Osteoblast (primary cell): Measurements from ENCODE around the gene ARMCX1. TPM values are rescaled to one million over a fixed set of nuclear protein-coding genes. Genes with fewer than 3 reads are reported as not detected.
A peak's percentile ranks its signal among the peaks of the same experiment; 100 is the strongest.
"Not testable (repeated sequence)": the region's sequence is repeated elsewhere in the genome, so short reads cannot be mapped to it uniquely, and the experiment has no call there.

Experiments used
- DNase-seq: peaks from one replicate; pipeline ENCODE4 v3.0.0; 2011; ENCODE audit warnings: low spot score, mixed read lengths; ENCODE audit not compliant: insufficient read length; ENCODE audit errors: missing footprints
- H2AFZ ChIP-seq: 2 replicates; pipeline ENCODE4 v1.6.0; 2011; ENCODE audit warnings: mild to moderate bottlenecking, low read length
- H3K27ac ChIP-seq: 2 replicates; pipeline ENCODE4 v1.5.1; 2011; ENCODE audit warnings: mild to moderate bottlenecking, low read depth, low read length, moderate library complexity
- H3K27me3 ChIP-seq: 2 replicates; pipeline ENCODE4 v1.6.0; 2012; ENCODE audit warnings: mild to moderate bottlenecking, control low read depth, inconsistent platforms, low read length, moderate library complexity; ENCODE audit not compliant: insufficient read depth
- H3K36me3 ChIP-seq: 2 replicates; pipeline ENCODE4 v1.5.1; 2011; ENCODE audit warnings: mild to moderate bottlenecking, low read length, control low read depth, moderate library complexity; ENCODE audit not compliant: insufficient read depth
- H3K4me1 ChIP-seq: 2 replicates; pipeline ENCODE4 v1.5.1; 2011; ENCODE audit warnings: mild to moderate bottlenecking, low read length, control low read depth, moderate library complexity; ENCODE audit not compliant: insufficient read depth
- H3K4me2 ChIP-seq: 2 replicates; pipeline ENCODE4 v1.6.0; 2011; ENCODE audit warnings: mild to moderate bottlenecking, low read length; ENCODE audit not compliant: insufficient read depth
- H3K4me3 ChIP-seq: fragments of 200-600 bp; sonication (generic); 3 replicates; pipeline ENCODE4 v1.5.1; 2012; ENCODE audit warnings: mild to moderate bottlenecking, low read length, inconsistent platforms; ENCODE audit not compliant: insufficient read depth
- H3K79me2 ChIP-seq: 2 replicates; pipeline ENCODE4 v1.6.0; 2012; ENCODE audit warnings: mild to moderate bottlenecking, low read length, control low read depth, inconsistent platforms; ENCODE audit not compliant: insufficient read depth
- H3K9me3 ChIP-seq: 2 replicates; pipeline ENCODE4 v1.5.1; 2011; ENCODE audit warnings: low read depth, low read length, control low read depth
- H4K20me1 ChIP-seq: 2 replicates; pipeline ENCODE4 v1.6.0; 2012; ENCODE audit warnings: mild to moderate bottlenecking, low read length, control low read depth; ENCODE audit not compliant: insufficient read depth
- CTCF ChIP-seq: IDR thresholded peaks from 2 replicates; pipeline ENCODE4 v1.5.1; 2011; ENCODE audit warnings: mild to moderate bottlenecking, low read depth, low read length, moderate library complexity; ENCODE audit errors: extremely low read depth
- total RNA-seq: library from RNA; depleted of rRNA; stranded (reverse); fragments of >200 nt; gene quantifications from 2 replicates; pipeline ENCODE4 v1.2.3, GENCODE V29; 2012

ARMCX1 gene
- total RNA-seq, 1 donor, result 67.7 TPM

DNA sequence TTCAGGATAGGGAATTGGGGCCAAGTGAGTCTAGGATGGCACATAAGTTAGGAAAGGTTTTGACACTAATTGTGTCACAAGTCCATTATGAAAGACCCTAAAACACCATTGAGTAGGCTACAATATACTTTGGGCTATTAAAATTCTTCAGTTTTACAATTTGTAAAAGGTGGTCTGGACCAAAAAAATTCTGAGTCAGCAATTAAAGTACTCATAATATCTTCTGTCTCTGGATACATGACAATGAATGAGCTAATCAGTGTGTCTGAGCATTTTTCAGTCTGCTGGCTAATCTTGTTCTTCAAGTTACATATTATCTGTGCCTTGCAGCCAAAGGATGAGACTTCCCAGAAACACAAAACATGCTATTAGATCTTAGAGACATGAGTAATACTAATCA is 14.3 kb downstream of the ARMCX1 start:
- Histone ChIP-seq H4K20me1 (no peaks in the 10 kb centered on the region), H3K9me3 (no peaks in the 10 kb centered on the region), H3K79me2 (no peaks in the 10 kb centered on the region), H3K27me3 (peaks cover 7% of the 10 kb centered on the region), H2AFZ (no peak overlapping the region), H3K27ac (no peak overlapping the region), H3K4me1 (no peaks in the 10 kb centered on the region), H3K4me3 (no peak overlapping the region), H3K36me3 (no peaks in the 10 kb centered on the region), H3K4me2 (no peak overlapping the region)
- no peak for TF ChIP-seq CTCF
- DNase-seq, result no peak

GRCh38 chrX:101595739-101596419 is 45.5 kb downstream of the ARMCX1 start:
- Histone ChIP-seq H3K4me1 (no peaks in the 10 kb centered on the region), H3K27me3 (peaks cover 16% of the 10 kb centered on the region), H2AFZ (no peak overlapping the region), H3K36me3 (no peaks in the 10 kb centered on the region), H3K79me2 (no peaks in the 10 kb centered on the region), H4K20me1 (no peaks in the 10 kb centered on the region), H3K27ac (no peak overlapping the region), H3K4me2 (no peak overlapping the region), H3K4me3 (no peak overlapping the region), H3K9me3 (no peaks in the 10 kb centered on the region)
- DNase-seq, result peak; percentile 54
- peak; percentile 70 for TF ChIP-seq CTCF

GRCh38 chrX:101599592-101599991 is 49.2 kb downstream of the ARMCX1 start:
- H3K36me3 ChIP-seq, H3K27me3 ChIP-seq, H3K4me2 ChIP-seq, H3K9me3 ChIP-seq, H2AFZ ChIP-seq, H4K20me1 ChIP-seq, H3K4me1 ChIP-seq, H3K79me2 ChIP-seq, DNase-seq, H3K4me3 ChIP-seq, H3K27ac ChIP-seq: not testable (repeated sequence)

GRCh38 chrX:101602077-101602476 is 51.7 kb downstream of the ARMCX1 start:
- Histone ChIP-seq H2AFZ (no peak overlapping the region), H3K27me3 (peaks cover 4% of the 10 kb centered on the region), H3K9me3 (no peaks in the 10 kb centered on the region), H4K20me1 (no peaks in the 10 kb centered on the region), H3K36me3 (no peaks in the 10 kb centered on the region), H3K79me2 (no peaks in the 10 kb centered on the region), H3K4me2 (no peak overlapping the region), H3K27ac (no peak overlapping the region), H3K4me3 (no peak overlapping the region), H3K4me1 (no peaks in the 10 kb centered on the region)
- TF ChIP-seq CTCF, result no peak
- peak; percentile 52 for DNase-seq

Other genes starting within 250 kb of the ARMCX1 start
- 2.7 and 2.9 TPM in 2 replicates for gene TIMM8A, start 201.8 kb upstream of the ARMCX1 start, total RNA-seq
- gene BTK, start 164.4 kb upstream of the ARMCX1 start, total RNA-seq, result not detected in 2 replicates
- 87.2 and 105 TPM in 2 replicates for gene RPL36A, start 159.5 kb upstream of the ARMCX1 start, total RNA-seq
- 22.8 and 26.5 TPM in 2 replicates for gene GLA, start 142.6 kb upstream of the ARMCX1 start, total RNA-seq
- gene HNRNPH2, start 142.3 kb upstream of the ARMCX1 start, total RNA-seq, result 66.0 and 70.2 TPM in 2 replicates
- gene ARMCX4, start 65.1 kb upstream of the ARMCX1 start, total RNA-seq, result 5.0 and 5.1 TPM in 2 replicates
- gene ARMCX6, start 67.5 kb downstream of the ARMCX1 start, total RNA-seq, result 31.8 and 35.1 TPM in 2 replicates
- gene ARMCX3, start 72.6 kb downstream of the ARMCX1 start, total RNA-seq, result 73.5 and 79.3 TPM in 2 replicates
- gene ARMCX2, start 109.3 kb downstream of the ARMCX1 start, total RNA-seq, result 87.2 and 89.6 TPM in 2 replicates